ENCODE measurements around the gene PCNX2. TPM values are rescaled to one million over a fixed set of nuclear protein-coding genes. Genes with fewer than 3 reads are reported as not detected.
"Not testable (repeated sequence)": the region's sequence is repeated elsewhere in the genome, so short reads cannot be mapped to it uniquely, and the experiment has no call there.

Gene PCNX2
- total RNA-seq, 1 donor from 2014 or later = 22.1 TPM

GRCh38 chr1:233109096-233109495, 186.4 kb downstream of the PCNX2 start:
- intact Hi-C loops (cut with micrococcal nuclease) = no loop called here

DNA sequence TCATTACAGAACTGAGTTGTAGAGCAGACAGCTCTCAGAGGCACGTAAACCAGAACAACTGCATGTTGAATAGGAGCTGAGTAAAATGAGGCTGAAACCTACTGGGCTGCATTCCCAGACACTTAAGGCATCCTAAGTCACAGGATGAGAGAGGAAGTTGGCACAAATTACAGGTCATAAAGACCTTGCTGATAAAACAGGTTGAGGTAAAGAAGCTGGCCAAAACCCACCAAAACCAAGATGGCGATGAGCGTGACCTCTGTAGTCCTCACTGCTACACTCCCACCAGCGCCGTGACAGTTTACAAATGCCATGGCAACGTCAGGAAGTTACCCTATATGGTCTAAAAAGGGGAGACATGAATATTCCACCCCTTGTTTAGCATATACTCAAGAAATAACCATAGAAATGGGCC, 187.8 kb downstream of the PCNX2 start:
- intact Hi-C loops (cut with micrococcal nuclease) = not testable (repeated sequence)

- intact Hi-C loops (cut with micrococcal nuclease) = no loop called here
Measured at GRCh38 chr1:233107130-233107660, 188.3 kb downstream of the PCNX2 start.

GRCh38 chr1:233105225-233105624, 190.3 kb downstream of the PCNX2 start:
- intact Hi-C loops (cut with micrococcal nuclease) = no loop called here

GRCh38 chr1:233102341-233102740, 193.2 kb downstream of the PCNX2 start:
- intact Hi-C loops (cut with micrococcal nuclease) = no loop called here

DNA sequence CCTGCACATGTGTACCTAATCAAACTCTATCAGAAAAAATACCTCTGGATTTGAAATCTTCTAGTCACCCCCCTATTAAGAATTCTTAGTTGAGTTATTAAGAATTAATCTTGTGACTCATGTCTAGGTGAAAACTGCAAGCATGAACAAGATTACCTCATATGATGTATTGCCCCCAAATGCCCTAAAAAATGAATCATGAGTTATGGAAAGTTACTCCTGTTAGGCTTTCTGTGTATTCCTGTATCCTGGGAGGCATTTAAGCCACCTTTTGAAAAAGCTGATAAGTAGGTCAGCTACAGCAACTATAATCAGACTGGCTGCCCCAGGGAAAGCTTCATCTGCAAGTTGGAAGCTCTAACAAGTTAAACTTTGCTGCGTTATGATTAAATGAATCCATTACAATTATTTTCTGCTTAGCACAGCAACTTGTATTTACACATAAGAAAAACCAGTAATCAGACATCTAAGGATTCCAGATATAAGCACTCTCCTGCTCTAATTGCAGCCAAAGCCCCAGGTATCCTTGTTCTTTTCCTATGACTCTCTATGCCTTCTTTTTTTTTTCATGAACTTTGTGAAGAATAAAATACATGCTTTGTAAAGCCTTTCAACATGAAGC, 197.5 kb downstream of the PCNX2 start:
- intact Hi-C loops (cut with micrococcal nuclease) = no loop called here

DNA sequence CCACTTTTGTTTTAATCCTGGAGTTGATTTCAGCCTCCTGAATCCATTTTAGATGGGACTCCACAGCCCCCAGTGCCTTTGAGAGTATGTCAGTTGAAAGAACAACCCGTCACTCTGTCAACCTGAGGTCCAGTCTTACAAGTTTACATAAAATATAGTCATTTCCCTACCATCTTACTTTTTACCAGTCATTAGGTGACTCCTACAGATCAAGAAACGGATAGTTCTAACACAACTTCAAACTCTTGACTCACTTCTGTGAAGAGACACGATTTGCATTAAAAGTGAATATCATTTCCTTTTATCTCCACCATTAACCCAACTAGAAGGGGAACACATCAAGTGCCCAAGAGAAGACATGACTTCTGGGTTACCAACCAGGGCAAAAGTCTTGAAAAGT, 198.0 kb downstream of the PCNX2 start:
- intact Hi-C loops (cut with micrococcal nuclease) = no loop called here

GRCh38 chr1:233094691-233095090, 200.8 kb downstream of the PCNX2 start:
- intact Hi-C loops (cut with micrococcal nuclease) = no loop called here

DNA sequence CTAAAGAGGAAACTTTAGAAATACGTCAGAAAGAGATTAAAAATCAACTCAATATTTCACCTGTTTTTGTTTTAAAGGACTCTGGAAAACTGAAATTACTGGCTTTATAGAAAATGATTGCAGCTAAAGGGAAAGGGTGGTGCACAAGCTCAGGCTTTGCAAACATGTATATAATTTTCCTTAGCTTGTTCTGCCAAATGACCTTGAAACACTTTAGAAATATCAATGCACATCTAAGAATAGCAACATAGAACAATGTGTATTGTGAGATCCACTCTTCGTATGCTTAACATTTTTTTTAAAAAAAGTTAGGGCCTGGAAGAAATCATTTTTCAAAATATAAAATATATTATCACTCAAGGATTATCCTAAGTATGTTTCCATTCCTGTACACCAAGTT, 201.3 kb downstream of the PCNX2 start:
- intact Hi-C loops (cut with micrococcal nuclease) = no loop called here

DNA sequence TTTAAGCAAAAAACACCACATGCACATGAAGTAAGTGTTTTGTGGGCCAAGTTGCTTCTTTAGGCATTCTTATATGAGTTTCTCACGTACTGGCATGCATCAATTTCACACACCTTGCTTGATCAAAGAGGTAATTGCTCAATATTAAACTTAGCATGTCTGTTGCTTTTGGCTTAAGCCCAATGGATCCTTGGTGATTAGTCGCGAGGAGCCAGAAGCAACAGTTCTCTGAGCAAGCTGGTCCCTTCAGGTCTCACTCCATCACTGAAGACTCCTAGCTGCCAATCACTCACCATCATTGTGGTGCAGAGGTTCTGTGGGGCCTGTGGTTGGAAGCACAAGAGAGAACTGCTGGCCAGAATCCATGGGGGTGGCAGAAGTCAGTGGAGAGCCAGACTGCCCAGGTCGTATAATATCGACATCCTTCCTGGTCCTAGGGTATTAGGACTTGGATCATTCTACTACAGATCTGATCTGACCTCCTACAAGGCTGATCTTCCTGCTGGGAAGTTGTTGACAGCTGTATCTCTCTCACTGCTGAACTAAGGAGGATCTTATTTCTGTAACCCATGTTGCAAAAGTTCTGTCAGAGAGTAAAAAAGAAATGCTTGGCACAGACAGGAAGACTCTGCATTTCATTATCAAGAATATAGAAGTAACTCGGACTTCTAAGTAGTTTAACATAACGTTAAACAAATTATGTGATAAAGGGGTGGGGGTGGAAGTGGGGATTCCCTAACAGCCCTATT, 204.6 kb downstream of the PCNX2 start:
- intact Hi-C loops (cut with micrococcal nuclease) = no loop called here

DNA sequence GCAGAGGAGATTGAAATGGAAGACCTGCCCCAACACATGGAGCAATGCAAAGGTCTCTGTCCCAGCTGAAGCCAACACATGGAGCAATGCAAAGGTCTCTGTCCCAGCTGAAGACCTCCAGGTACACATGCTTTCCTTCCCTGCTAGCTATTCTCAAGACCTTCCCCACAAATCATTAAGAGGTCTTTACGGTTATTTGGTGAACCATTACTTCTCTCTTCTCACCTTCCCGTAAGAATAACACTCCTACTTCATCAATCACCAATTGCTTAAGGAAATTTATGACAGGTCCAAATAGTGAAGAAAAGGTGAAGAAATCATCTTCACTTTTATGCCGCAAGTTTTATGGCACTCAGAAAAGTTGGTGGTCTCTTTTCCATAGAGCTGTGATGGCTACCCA, 206.3 kb downstream of the PCNX2 start:
- intact Hi-C loops (cut with micrococcal nuclease) = no loop called here

DNA sequence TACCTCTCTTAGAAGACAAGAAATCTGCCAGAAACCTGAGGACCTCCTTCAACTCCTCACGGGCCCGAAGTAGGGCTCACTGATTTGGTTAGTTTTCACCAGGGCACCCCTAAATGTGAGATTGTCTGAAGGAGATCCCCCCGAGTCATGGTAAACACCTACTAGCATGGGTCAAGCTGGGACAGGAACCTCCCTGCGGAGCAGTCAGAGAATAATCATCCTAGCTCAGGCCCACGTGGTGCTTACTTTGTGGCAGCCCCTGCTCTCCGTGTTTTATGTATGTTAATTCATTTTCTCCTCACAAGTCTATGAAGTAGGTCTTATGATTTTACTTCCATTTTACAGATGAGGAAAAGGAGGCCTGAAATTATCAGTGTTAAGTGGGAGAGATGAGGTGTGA, 206.9 kb downstream of the PCNX2 start:
- intact Hi-C loops (cut with micrococcal nuclease) = no loop called here

GRCh38 chr1:233086961-233087881, 208.3 kb downstream of the PCNX2 start:
- intact Hi-C loops (cut with micrococcal nuclease) = no loop called here

GRCh38 chr1:233085566-233085965, 210.0 kb downstream of the PCNX2 start:
- intact Hi-C loops (cut with micrococcal nuclease) = no loop called here

- intact Hi-C loops (cut with micrococcal nuclease) = no loop called here
Measured at GRCh38 chr1:233082778-233083550, 212.6 kb downstream of the PCNX2 start.

GRCh38 chr1:233081735-233082134, 213.8 kb downstream of the PCNX2 start:
- intact Hi-C loops (cut with micrococcal nuclease) = no loop called here

DNA sequence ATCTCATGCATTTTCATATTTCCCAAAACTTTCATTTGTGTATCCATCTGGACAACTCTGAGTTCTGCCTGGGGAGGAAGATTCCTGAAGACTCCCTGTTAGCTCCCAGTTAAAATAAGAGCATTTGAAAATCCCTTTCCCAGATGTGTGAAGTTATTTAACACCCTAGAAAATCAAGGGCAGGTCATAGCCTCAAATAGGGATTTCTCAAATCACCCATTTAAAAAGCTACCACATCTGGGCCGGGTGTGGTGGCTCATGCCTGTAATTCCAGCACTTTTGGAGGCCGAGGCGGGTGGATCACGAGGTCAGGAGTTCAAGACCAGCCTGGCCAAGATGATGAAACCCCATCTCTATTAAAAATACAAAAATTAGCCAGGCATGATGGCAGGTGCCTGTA, 214.7 kb downstream of the PCNX2 start:
- intact Hi-C loops (cut with micrococcal nuclease) = not testable (repeated sequence)

- intact Hi-C loops (cut with micrococcal nuclease) = no loop called here
Measured at GRCh38 chr1:233080286-233080685, 215.2 kb downstream of the PCNX2 start.

DNA sequence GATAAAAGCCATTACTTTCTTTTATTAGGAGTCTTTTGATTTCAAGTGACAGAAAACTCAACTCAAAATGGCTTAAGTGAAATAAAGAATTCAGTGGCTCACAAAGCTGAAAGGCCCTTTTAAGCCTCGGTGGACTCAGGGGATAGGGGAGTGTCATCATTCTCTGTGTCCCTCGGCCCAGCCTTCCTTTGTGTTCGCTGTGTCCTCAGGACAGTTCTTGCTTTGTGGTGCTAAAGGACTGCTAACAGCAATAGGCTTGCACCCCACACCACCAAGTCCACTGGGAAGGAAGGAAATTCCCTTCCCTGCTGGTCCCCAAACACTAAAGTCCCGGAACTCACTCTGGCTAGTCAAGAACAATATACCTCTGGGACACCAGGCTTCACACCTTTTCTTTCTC, 216.0 kb downstream of the PCNX2 start:
- intact Hi-C loops (cut with micrococcal nuclease) = no loop called here

DNA sequence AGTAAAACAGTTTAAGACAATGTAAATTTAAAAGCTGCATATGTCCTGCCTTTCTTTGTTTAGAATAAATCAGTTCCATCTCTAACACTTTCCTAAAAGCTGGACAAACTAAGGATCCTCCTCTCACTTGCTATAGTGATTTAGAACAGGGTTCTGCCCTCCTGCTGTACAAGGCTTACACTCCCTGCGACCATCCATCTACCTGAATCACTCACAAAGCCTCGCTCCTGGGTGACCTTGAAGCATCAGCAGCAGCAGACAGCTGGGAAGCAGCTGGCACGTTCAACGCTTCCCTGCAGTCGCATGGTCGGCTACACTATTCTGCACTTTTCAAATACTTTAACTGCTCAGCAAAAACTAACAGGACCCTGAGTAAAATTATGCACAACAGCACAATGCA, 217.1 kb downstream of the PCNX2 start:
- intact Hi-C loops (cut with micrococcal nuclease) = no loop called here

- intact Hi-C loops (cut with micrococcal nuclease) = no loop called here
Measured at GRCh38 chr1:233075915-233076295, 219.6 kb downstream of the PCNX2 start.

Measured in T-helper 2 cell treated with Interferon-gamma antibody and Interleukin-4, amounts not matched to agents 100 ng/mL and 5 ng/mL, for 36 hours (primary cell).